ENCODE results near the gene CFAP70.
A peak's percentile ranks its signal among the peaks of the same experiment; 100 is the strongest.

CFAP70 gene

GRCh38 chr10:73229567-73229966, 129.1 kb downstream of the CFAP70 start:
- no peak overlapping the region for H3K4me3 ChIP-seq (ENCODE audit: low read depth, low read length)
- TF ChIP-seq CTCF (IDR thresholded peaks at IDR 0.05; ENCODE audit: borderline replicate concordance, insufficient read depth, low read depth, low read length) = no peak

- no peak overlapping the region for H3K4me3 ChIP-seq (ENCODE audit: low read depth, low read length)
- no peak for TF ChIP-seq CTCF (IDR thresholded peaks at IDR 0.05; ENCODE audit: borderline replicate concordance, insufficient read depth, low read depth, low read length)
These were observed 130.4 kb downstream of the CFAP70 start for GRCh38 chr10:73228247-73228646.

- H3K4me3 ChIP-seq (ENCODE audit: low read depth, low read length) = no peak overlapping the region
- no peak for TF ChIP-seq CTCF (IDR thresholded peaks at IDR 0.05; ENCODE audit: borderline replicate concordance, insufficient read depth, low read depth, low read length)
These were observed 132.0 kb downstream of the CFAP70 start for GRCh38 chr10:73226663-73227062.

- no peak overlapping the region for H3K4me3 ChIP-seq (ENCODE audit: low read depth, low read length)
- no peak for TF ChIP-seq CTCF (IDR thresholded peaks at IDR 0.05; ENCODE audit: borderline replicate concordance, insufficient read depth, low read depth, low read length)
These were observed 133.1 kb downstream of the CFAP70 start for GRCh38 chr10:73225518-73225917.

GRCh38 chr10:73220989-73221388, 137.7 kb downstream of the CFAP70 start:
- TF ChIP-seq CTCF (IDR thresholded peaks at IDR 0.05; ENCODE audit: borderline replicate concordance, insufficient read depth, low read depth, low read length) = no peak
- no peak overlapping the region for H3K4me3 ChIP-seq (ENCODE audit: low read depth, low read length)

GRCh38 chr10:73219384-73219783, 139.3 kb downstream of the CFAP70 start:
- no peak for TF ChIP-seq CTCF (IDR thresholded peaks at IDR 0.05; ENCODE audit: borderline replicate concordance, insufficient read depth, low read depth, low read length)
- no peak overlapping the region for H3K4me3 ChIP-seq (ENCODE audit: low read depth, low read length)

GRCh38 chr10:73218431-73219191, 140.1 kb downstream of the CFAP70 start:
- no peak overlapping the region for H3K4me3 ChIP-seq (ENCODE audit: low read depth, low read length)
- peak; percentile 50; the same call in 1 of the 2 replicates for TF ChIP-seq CTCF (IDR thresholded peaks at IDR 0.05; ENCODE audit: borderline replicate concordance, insufficient read depth, low read depth, low read length)

All from GM12875 (cell line).